Suprapubic skin (tissue), 4 donors: ENCODE results near the gene OSBPL9. TPM values are rescaled to one million over a fixed set of nuclear protein-coding genes. Genes with fewer than 3 reads are reported as not detected.

Experiments
- DNase-seq, 2 donors: peaks; one replicate each; pipeline ENCODE4 v3.0.0-alpha.2; 2019; ENCODE audit warnings: low spot score in 2 of 2
- H3K27ac ChIP-seq: fragments of 200-600 bp; sonication (generic); one replicate; pipeline ENCODE4 v1.5.1; 2019
- H3K27me3 ChIP-seq: fragments of 200-600 bp; sonication (generic); one replicate; pipeline ENCODE4 v1.5.1; 2019
- H3K36me3 ChIP-seq: fragments of 200-600 bp; sonication (generic); one replicate; pipeline ENCODE4 v1.5.1; 2019
- H3K4me1 ChIP-seq: fragments of 200-600 bp; sonication (generic); one replicate; pipeline ENCODE4 v1.5.1; 2019
- H3K4me3 ChIP-seq: fragments of 200-600 bp; sonication (generic); one replicate; pipeline ENCODE4 v1.5.1; 2019; ENCODE audit warnings: mild to moderate bottlenecking
- H3K9me3 ChIP-seq: fragments of 200-600 bp; sonication (generic); one replicate; pipeline ENCODE4 v1.5.1; 2019
- EP300 ChIP-seq: sonication (generic); formaldehyde crosslinking; IDR thresholded peaks from one replicate; pipeline ENCODE4 v1.6.1; 2017; ENCODE audit warnings: antibody characterized with exemption
- POLR2A ChIP-seq, 2 donors: fragments of 450-650 bp; IDR thresholded peaks; one replicate each; pipeline ENCODE4 v1.6.1; 2017; ENCODE audit warnings: antibody characterized with exemption in 2 of 2, mild to moderate bottlenecking in 2 of 2, moderate library complexity in 2 of 2
- POLR2AphosphoS5 ChIP-seq, 3 donors: sonication (generic); formaldehyde crosslinking; IDR thresholded peaks; one replicate each; pipeline ENCODE4 v1.6.1; 2017; ENCODE audit warnings: antibody characterized with exemption in 3 of 3
- WGBS: methylation state at CpG from one replicate; pipeline ENCODE4 v1.1.5; 2018; 5-methylcytosine and 5-hydroxymethylcytosine counted together
- total RNA-seq, 4 donors: library from RNA; depleted of rRNA; stranded (reverse); fragments of >200 nt; gene quantifications; one replicate each; pipeline ENCODE4 v1.1.0, GENCODE V29; 2016
- TF ChIP-seq, protein P1 (sequence below), 2 donors: fragments of 200-600 bp in 1 of 2; fragments of 450-650 bp in 1 of 2; sonication (generic) in 1 of 2; IDR thresholded peaks; one replicate each; pipeline ENCODE4 v1.5.1; 2016 to 2019; ENCODE audit warnings: antibody characterized with exemption in 2 of 2, mild to moderate bottlenecking in 1 of 2, moderate library complexity in 1 of 2

OSBPL9 gene
- total RNA-seq, 4 donors from 2014 or later, result 49.7 to 166 (median 90.4) TPM

GRCh38 chr1:51758310-51758709, 141.4 kb downstream of the OSBPL9 start:
- H3K36me3 ChIP-seq, result peaks cover 26% of the 10 kb centered on the region
- no peak overlapping the region for H3K27ac ChIP-seq
- H3K27me3 ChIP-seq, result no peaks in the 10 kb centered on the region
- H3K4me1 ChIP-seq, result no peaks in the 10 kb centered on the region
- TF ChIP-seq, protein P1, sequence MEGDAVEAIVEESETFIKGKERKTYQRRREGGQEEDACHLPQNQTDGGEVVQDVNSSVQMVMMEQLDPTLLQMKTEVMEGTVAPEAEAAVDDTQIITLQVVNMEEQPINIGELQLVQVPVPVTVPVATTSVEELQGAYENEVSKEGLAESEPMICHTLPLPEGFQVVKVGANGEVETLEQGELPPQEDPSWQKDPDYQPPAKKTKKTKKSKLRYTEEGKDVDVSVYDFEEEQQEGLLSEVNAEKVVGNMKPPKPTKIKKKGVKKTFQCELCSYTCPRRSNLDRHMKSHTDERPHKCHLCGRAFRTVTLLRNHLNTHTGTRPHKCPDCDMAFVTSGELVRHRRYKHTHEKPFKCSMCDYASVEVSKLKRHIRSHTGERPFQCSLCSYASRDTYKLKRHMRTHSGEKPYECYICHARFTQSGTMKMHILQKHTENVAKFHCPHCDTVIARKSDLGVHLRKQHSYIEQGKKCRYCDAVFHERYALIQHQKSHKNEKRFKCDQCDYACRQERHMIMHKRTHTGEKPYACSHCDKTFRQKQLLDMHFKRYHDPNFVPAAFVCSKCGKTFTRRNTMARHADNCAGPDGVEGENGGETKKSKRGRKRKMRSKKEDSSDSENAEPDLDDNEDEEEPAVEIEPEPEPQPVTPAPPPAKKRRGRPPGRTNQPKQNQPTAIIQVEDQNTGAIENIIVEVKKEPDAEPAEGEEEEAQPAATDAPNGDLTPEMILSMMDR (IDR thresholded peaks at IDR 0.05), result no peak
- no peak for TF ChIP-seq POLR2A (IDR thresholded peaks at IDR 0.05)
- TF ChIP-seq POLR2AphosphoS5 (IDR thresholded peaks at IDR 0.05), result no peak
- TF ChIP-seq EP300, result no peak
- no peak overlapping the region for H3K4me3 ChIP-seq
- 80% methylated on average over 4 of the region's 4 CpGs for WGBS
- H3K9me3 ChIP-seq, result no peaks in the 10 kb centered on the region
- no peak for DNase-seq

DNA sequence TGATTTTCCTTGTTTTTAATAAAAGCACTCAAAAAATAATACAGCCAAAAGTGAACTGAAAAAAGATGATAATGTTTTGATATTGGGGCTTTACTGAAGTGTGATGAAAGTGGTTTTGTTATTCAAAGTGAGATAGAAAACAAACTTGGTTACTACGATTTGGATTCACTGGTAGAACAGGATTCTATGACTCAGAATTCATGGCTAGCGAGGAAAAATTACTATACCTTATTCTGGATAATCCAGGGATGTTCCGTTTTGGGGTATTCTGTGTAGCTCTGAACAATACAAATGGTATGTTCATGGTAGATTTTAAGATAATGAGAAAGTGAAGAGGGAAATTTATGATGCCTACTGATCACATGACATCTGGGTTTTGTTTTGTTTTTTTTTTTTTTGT, 144.0 kb downstream of the OSBPL9 start:
- H3K9me3 ChIP-seq, result no peaks in the 10 kb centered on the region
- DNase-seq, result no peak
- peaks cover 29% of the 10 kb centered on the region for H3K36me3 ChIP-seq
- no peak overlapping the region for H3K4me3 ChIP-seq
- H3K27me3 ChIP-seq, result no peaks in the 10 kb centered on the region
- no peaks in the 10 kb centered on the region for H3K4me1 ChIP-seq
- no peak overlapping the region for H3K27ac ChIP-seq
- 64% methylated on average over 3 of the region's 3 CpGs for WGBS
- TF ChIP-seq, protein P1 (IDR thresholded peaks at IDR 0.05), result no peak
- TF ChIP-seq POLR2A (IDR thresholded peaks at IDR 0.05) (no peak), POLR2AphosphoS5 (IDR thresholded peaks at IDR 0.05) (no peak), EP300 (no peak)

DNA sequence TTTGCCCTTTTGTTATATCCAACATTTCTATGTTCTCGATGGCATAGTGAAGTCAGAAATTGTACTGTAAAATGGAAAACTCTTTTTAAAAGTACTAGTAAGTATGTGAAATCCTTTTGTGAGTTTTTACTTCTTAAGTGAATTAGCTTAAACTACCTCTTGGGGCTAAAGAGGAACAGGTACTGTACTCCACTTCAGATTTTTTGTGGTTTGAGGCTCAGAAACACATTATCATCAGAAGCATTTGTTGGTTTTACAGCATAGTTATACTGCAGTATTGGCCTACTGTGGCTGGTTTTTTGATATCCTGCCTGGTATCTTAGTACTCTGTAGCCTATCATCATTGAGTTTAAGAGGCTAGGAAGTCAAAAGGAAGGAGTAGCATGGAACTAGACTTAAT, 144.5 kb downstream of the OSBPL9 start:
- WGBS, result 93% methylated on average over 1 of the region's 1 CpG
- no peak overlapping the region for H3K4me3 ChIP-seq

GRCh38 chr1:51768971-51769588, 152.2 kb downstream of the OSBPL9 start:
- H3K4me3 ChIP-seq, result no peak overlapping the region

More for the DNA sequence above, 144.5 kb downstream of the OSBPL9 start:
- no peak for TF ChIP-seq EP300
- no peak for DNase-seq
- peaks cover 26% of the 10 kb centered on the region for H3K36me3 ChIP-seq
- H3K27me3 ChIP-seq, result no peaks in the 10 kb centered on the region
- no peak overlapping the region for H3K27ac ChIP-seq
- no peaks in the 10 kb centered on the region for H3K4me1 ChIP-seq
- H3K9me3 ChIP-seq, result no peaks in the 10 kb centered on the region

GRCh38 chr1:51776408-51776807, 159.5 kb downstream of the OSBPL9 start:
- Histone ChIP-seq H3K4me1 (no peaks in the 10 kb centered on the region), H3K27ac (no peak overlapping the region), H3K9me3 (no peaks in the 10 kb centered on the region), H3K36me3 (peaks cover 58% of the 10 kb centered on the region), H3K4me3 (no peak overlapping the region), H3K27me3 (no peaks in the 10 kb centered on the region)
- DNase-seq, result no peak
- TF ChIP-seq POLR2AphosphoS5 (IDR thresholded peaks at IDR 0.05), result no peak
- TF ChIP-seq POLR2A (IDR thresholded peaks at IDR 0.05), result no peak
- no peak for TF ChIP-seq EP300
- TF ChIP-seq, protein P1 (IDR thresholded peaks at IDR 0.05), result no peak

More at GRCh38 chr1:51768971-51769588, 152.2 kb downstream of the OSBPL9 start:
- DNase-seq, result no peak
- Histone ChIP-seq H3K27ac (no peak overlapping the region), H3K9me3 (no peaks in the 10 kb centered on the region), H3K36me3 (peaks cover 55% of the 10 kb centered on the region), H3K27me3 (no peaks in the 10 kb centered on the region), H3K4me1 (peaks cover 3% of the 10 kb centered on the region)
- TF ChIP-seq, protein P1 (IDR thresholded peaks at IDR 0.05), result peak; percentile 72 to 77
- TF ChIP-seq POLR2A (IDR thresholded peaks at IDR 0.05), result no peak
- WGBS, result 87% methylated on average over 6 of the region's 6 CpGs

- 96% methylated on average over 3 of the region's 3 CpGs for WGBS
- Histone ChIP-seq H3K27me3 (no peaks in the 10 kb centered on the region), H3K4me1 (no peaks in the 10 kb centered on the region), H3K9me3 (no peaks in the 10 kb centered on the region), H3K4me3 (no peak overlapping the region), H3K27ac (no peak overlapping the region), H3K36me3 (peaks cover 73% of the 10 kb centered on the region)
- TF ChIP-seq POLR2AphosphoS5 (IDR thresholded peaks at IDR 0.05) (no peak), POLR2A (IDR thresholded peaks at IDR 0.05) (no peak)
- no peak for DNase-seq
These were observed 164.0 kb downstream of the OSBPL9 start for GRCh38 chr1:51780927-51781326.
